Ovary (tissue), 9 donors: ENCODE results near the gene TSG101. TPM values are rescaled to one million over a fixed set of nuclear protein-coding genes. Genes with fewer than 3 reads are reported as not detected.

Source experiments
- DNase-seq, 5 donors: peaks; one replicate each; pipeline ENCODE4 v3.0.0-alpha.2; 2019 to 2020
- H3K27ac ChIP-seq, 2 donors: fragments of 200-600 bp; one replicate each; pipeline versions ENCODE4 v1.5.1 to v1.8.0; 2019 to 2022
- H3K27me3 ChIP-seq: fragments of 200-600 bp; one replicate; pipeline ENCODE4 v1.8.0; 2022
- H3K36me3 ChIP-seq: fragments of 200-600 bp; sonication (generic); one replicate; pipeline ENCODE4 v1.5.1; 2019
- H3K4me1 ChIP-seq: one replicate; pipeline ENCODE4 v1.8.1; 2013; ENCODE audit warnings: mild to moderate bottlenecking, moderate library complexity; ENCODE audit not compliant: insufficient read depth
- H3K4me3 ChIP-seq: fragments of 200-600 bp; sonication (generic); one replicate; pipeline ENCODE4 v1.5.1; 2017
- H3K9me3 ChIP-seq, 2 donors: fragments of 200-600 bp in 1 of 2; sonication (generic) in 1 of 2; one replicate each; pipeline versions ENCODE4 v1.5.1 to v1.8.1; 2013 to 2019; ENCODE audit warnings: mild to moderate bottlenecking in 1 of 2, moderate library complexity in 1 of 2
- CTCF ChIP-seq, 3 donors: fragments of 450-650 bp in 2 of 3; fragments of 200-600 bp in 1 of 3; IDR thresholded peaks; one replicate each; pipeline versions ENCODE4 v1.5.1 to v1.8.0; 2016 to 2022; ENCODE audit warnings: antibody characterized with exemption in 3 of 3, mild to moderate bottlenecking in 1 of 3
- EP300 ChIP-seq: sonication (generic); formaldehyde crosslinking; IDR thresholded peaks from one replicate; pipeline ENCODE4 v1.6.1; 2017; ENCODE audit warnings: antibody characterized with exemption
- POLR2A ChIP-seq: fragments of 450-650 bp; IDR thresholded peaks from one replicate; pipeline ENCODE4 v1.6.1; 2017; ENCODE audit warnings: antibody characterized with exemption, mild to moderate bottlenecking, moderate library complexity
- WGBS, 3 donors: extraction: QIAGEN DNeasy Blood & Tissue Kit in 1 of 3; methylation state at CpG; one replicate each; pipeline versions ENCODE4 v1.1.5 to v1.1.7; 2013 to 2017; 5-methylcytosine and 5-hydroxymethylcytosine counted together
- intact Hi-C, 4 donors: fragments of 100-400 bp; cut with DNase I; formaldehyde crosslinking; loops; one replicate each; pipeline versions ENCODE4 v1.11.0 to v1.15.1; 2022 to 2023
- polyA plus RNA-seq, 2 donors: library from polyadenylated mRNA; stranded (reverse); fragments of 200-250 nt in 1 of 2; fragments of 350-450 nt in 1 of 2; fragmentation: Illumina TruSeq in 1 of 2; extraction: RNeasy Lipid Tissue Mini Kit (QIAGEN cat#74804) in 1 of 2; gene quantifications; one replicate each; pipeline ENCODE4 v1.2.3, GENCODE V29; 2013 to 2014
- total RNA-seq, 7 donors: library from RNA; depleted of rRNA in 2 of 7; stranded (reverse); fragments of >200 nt in 2 of 7; fragmentation: NEBNext Ultra II Directional in 3 of 7; extraction: Animal tissue kit (Norgen Biotek cat#: 25700) in 3 of 7; gene quantifications; one replicate each; pipeline versions ENCODE4 v1.1.0 to v1.2.4, GENCODE V29; 2016 to 2023
- donor health status: DM: no; HTN: no; CAD: no; lungs with moderate emphysema.
- donor health status: DM: no; HTN: no; CAD: no.
- donor health status: Bipolar disorder and iron deficiency.
- donor health status: DM: yes; HTN: yes; CAD: no.
- donor health status: DM: no; HTN: no; CAD: no.
- donor health status: DM: yes; HTN: yes; CAD: no.

The TSG101 gene
- total and polyA plus RNA-seq, 9 donors, result 36.2 to 129 (median 46.3) TPM

- TF ChIP-seq POLR2A (no peak), EP300 (no peak), CTCF (IDR thresholded peaks at IDR 0.05) (no peak)
- Histone ChIP-seq H3K27ac (no peak overlapping the region), H3K4me1 (no peaks in the 10 kb centered on the region), H3K36me3 (no peaks in the 10 kb centered on the region), H3K4me3 (no peak overlapping the region), H3K27me3 (no peaks in the 10 kb centered on the region), H3K9me3 (no peaks in the 10 kb centered on the region)
- DNase-seq, result no peak
- WGBS, 3 donors, result 83 to 90% (median 85%) methylated on average over 1 of the region's 1 CpG
- intact Hi-C loops, result no loop called here
Measured at GRCh38 chr11:18536209-18536608, 9.5 kb upstream of the TSG101 start.

- H3K9me3 ChIP-seq, result no peaks in the 10 kb centered on the region
- no peak overlapping the region for H3K27ac ChIP-seq
- no peak overlapping the region for H3K4me3 ChIP-seq
- 88 to 92% (median 90%) methylated on average over 1 of the region's 1 CpG for WGBS, 3 donors
- TF ChIP-seq POLR2A (no peak), EP300 (no peak), CTCF (IDR thresholded peaks at IDR 0.05) (no peak)
- intact Hi-C loops, result no loop called here
- H3K4me1 ChIP-seq, result no peaks in the 10 kb centered on the region
- no peak for DNase-seq
- H3K36me3 ChIP-seq, result no peaks in the 10 kb centered on the region
- no peaks in the 10 kb centered on the region for H3K27me3 ChIP-seq
Measured at GRCh38 chr11:18534245-18534644, 7.5 kb upstream of the TSG101 start.

GRCh38 chr11:18533365-18533764 is 6.6 kb upstream of the TSG101 start:
- intact Hi-C loops, result no loop called here

GRCh38 chr11:18527512-18527911 is 770 bp upstream of the TSG101 start:
- H3K9me3 ChIP-seq, result no peaks in the 10 kb centered on the region
- no peak for TF ChIP-seq EP300
- TF ChIP-seq CTCF (IDR thresholded peaks at IDR 0.05), result no peak
- no peak for TF ChIP-seq POLR2A
- no peaks in the 10 kb centered on the region for H3K36me3 ChIP-seq
- peaks cover 7% of the 10 kb centered on the region for H3K4me1 ChIP-seq
- peak overlapping the region; percentile 94 for H3K4me3 ChIP-seq
- peak overlapping the region in 1 of 2 donors; percentile 91 for H3K27ac ChIP-seq
- no peaks in the 10 kb centered on the region for H3K27me3 ChIP-seq
- 12 to 29% (median 13%) methylated on average over 5 of the region's 5 CpGs for WGBS, 3 donors
- intact Hi-C loops, result loop anchor here in 2 of 4 donors (10.0 kb wide), 2 partner anchors 143 to 197 kb away; partner anchors contain the start of gene IGSF22 (in 2 of the 2)
- no peak for DNase-seq

More at GRCh38 chr11:18533365-18533764, 6.6 kb upstream of the TSG101 start:
- H3K27ac ChIP-seq, result no peak overlapping the region
- no peaks in the 10 kb centered on the region for H3K27me3 ChIP-seq
- 84 to 94% (median 90%) methylated on average over 3 of the region's 3 CpGs for WGBS, 3 donors
- no peaks in the 10 kb centered on the region for H3K4me1 ChIP-seq
- no peak for TF ChIP-seq EP300
- no peak for TF ChIP-seq CTCF (IDR thresholded peaks at IDR 0.05)
- no peak for TF ChIP-seq POLR2A
- no peak for DNase-seq
- no peak overlapping the region for H3K4me3 ChIP-seq
- H3K36me3 ChIP-seq, result no peaks in the 10 kb centered on the region
- H3K9me3 ChIP-seq, result no peaks in the 10 kb centered on the region
